GM12878 (cell line): Measurements from ENCODE around the gene POC1B. TPM values are rescaled to one million over a fixed set of nuclear protein-coding genes. Genes with fewer than 3 reads are reported as not detected.

ENCODE experiments used
- ATAC-seq: fragments of 200-7000 bp; cut with Tn5 transposase; 3 replicates; pipeline ENCODE4 v1.9.1; 2020; ENCODE audit warnings: mild to moderate bottlenecking, moderate library complexity
- BruUV-seq: library from RNA; stranded (reverse); fragments of 400-500 nt; replicated peaks from 2 replicates; lab custom pipeline; 2021; lab: Mats Ljungman, UMichigan
- CTCF ChIA-PET: fragments of 300-600 bp; sonication (Branson Sonifier 250); formaldehyde crosslinking; extraction: SDS; loops from one replicate; lab custom pipeline; 2021; ENCODE audit warnings: inconsistent platforms; lab: Yijun Ruan, JAX
- POLR2A ChIA-PET: fragments of 350-600 bp; formaldehyde crosslinking; extraction: SDS; loops from one replicate; lab custom pipeline; 2021; ENCODE audit warnings: inconsistent platforms; lab: Charles Lee
- RAD21 ChIA-PET: fragments of 300-600 bp; sonication (Branson Sonifier 250); formaldehyde crosslinking; loops from one replicate; lab custom pipeline; 2023; ENCODE audit warnings: antibody characterized with exemption; ENCODE audit not compliant: unreplicated experiment; lab: Charles Lee
- SMC1A ChIA-PET: fragments of 300-600 bp; sonication (Branson Sonifier 250); formaldehyde crosslinking; loops from one replicate; lab custom pipeline; 2023; ENCODE audit not compliant: unreplicated experiment, uncharacterized antibody; lab: Charles Lee
- DNase-seq: peaks from one replicate; pipeline ENCODE4 v3.0.0-alpha.2; 2011; ENCODE audit warnings: low read depth, low spot score
- FAIRE-seq: peaks from 3 replicates; lab custom pipeline; 2011; peaks lifted over from hg19 to GRCh38; lab: Jason Lieb, UNC
- H2AFZ ChIP-seq: 2 replicates; pipeline ENCODE4 v1.6.0; 2011; ENCODE audit warnings: low read depth, low read length, control low read depth; ENCODE audit not compliant: control insufficient read depth
- H3K27ac ChIP-seq: 2 replicates; pipeline ENCODE4 v1.5.1; 2011; ENCODE audit warnings: control low read depth; ENCODE audit not compliant: control insufficient read depth, insufficient read depth
- H3K27me3 ChIP-seq, 2 experiments: replicated peaks in 1 of 2; 2 replicates each; pipeline versions ENCODE4 v1.6.0 to v1.6.1; 2011; ENCODE audit warnings: low read length in 1 of 2; ENCODE audit not compliant: control insufficient read depth in 2 of 2, insufficient read depth in 2 of 2
- H3K36me3 ChIP-seq, 2 experiments: 2 replicates each; pipeline ENCODE4 v1.5.1; 2011; ENCODE audit warnings: low read length in 1 of 2; ENCODE audit not compliant: control insufficient read depth in 2 of 2, insufficient read depth in 2 of 2
- H3K4me1 ChIP-seq: 2 replicates; pipeline ENCODE4 v1.6.1; 2011; ENCODE audit warnings: mild to moderate bottlenecking, low read length, moderate library complexity, mixed read lengths; ENCODE audit not compliant: control insufficient read depth, insufficient read depth
- H3K4me2 ChIP-seq: 2 replicates; pipeline ENCODE4 v1.6.0; 2011; ENCODE audit warnings: control low read depth; ENCODE audit not compliant: control insufficient read depth, insufficient read depth
- H3K4me3 ChIP-seq: fragments of 200-600 bp; sonication (generic); 2 replicates; pipeline ENCODE4 v1.5.1; 2016
- H3K79me2 ChIP-seq: 2 replicates; pipeline ENCODE4 v1.6.0; 2011; ENCODE audit warnings: low read length; ENCODE audit not compliant: control insufficient read depth, insufficient read depth
- H3K9ac ChIP-seq: 2 replicates; pipeline ENCODE4 v1.8.0; 2011; ENCODE audit warnings: low read length, control low read depth, mixed read lengths; ENCODE audit not compliant: control insufficient read depth, insufficient read depth
- H3K9me3 ChIP-seq: replicated peaks from 3 replicates; pipeline ENCODE4 v1.5.1; 2011; ENCODE audit warnings: mild to moderate bottlenecking, low read length; ENCODE audit not compliant: control insufficient read depth, insufficient read depth
- H4K20me1 ChIP-seq: 2 replicates; pipeline ENCODE4 v1.6.0; 2011; ENCODE audit not compliant: control insufficient read depth, insufficient read depth
- ATF3 ChIP-seq: IDR thresholded peaks from 2 replicates; pipeline ENCODE4 v1.6.1; 2011; ENCODE audit warnings: low read depth, mild to moderate bottlenecking, low read length, moderate library complexity, borderline replicate concordance; ENCODE audit errors: extremely low read depth
- BHLHE40 ChIP-seq, 2 experiments: fragments of 450-650 bp in 1 of 2; IDR thresholded peaks; 2 replicates each; pipeline ENCODE4 v1.6.1; 2011 to 2017; ENCODE audit warnings: low read depth in 2 of 2, borderline replicate concordance in 1 of 2, improper control_type of control experiment in 1 of 2, low read length in 1 of 2, mild to moderate bottlenecking in 1 of 2
- CEBPB ChIP-seq, 2 experiments: fragments of 150-350 bp in 1 of 2; IDR thresholded peaks; 2 replicates each; pipeline ENCODE4 v1.6.1; 2012 to 2014; ENCODE audit warnings: low read depth in 2 of 2, low read length in 2 of 2, borderline replicate concordance in 1 of 2, inconsistent platforms in 1 of 2
- GABPA ChIP-seq: IDR thresholded peaks from 2 replicates; pipeline ENCODE4 v1.6.1; 2014; ENCODE audit warnings: antibody characterized with exemption, low read depth, mild to moderate bottlenecking, inconsistent platforms
- HDAC2 ChIP-seq: fragments of 200-600 bp; sonication (generic); IDR thresholded peaks from 2 replicates; pipeline ENCODE4 v1.6.1; 2017
- MXI1 ChIP-seq: fragments of 150-350 bp; IDR thresholded peaks from 2 replicates; pipeline ENCODE4 v1.6.1; 2011; ENCODE audit warnings: low read depth, mild to moderate bottlenecking, inconsistent platforms, low read length, improper control_type of control experiment
- NFYB ChIP-seq: IDR thresholded peaks from 2 replicates; pipeline ENCODE4 v1.6.1; 2011; ENCODE audit warnings: low read depth, mild to moderate bottlenecking, low read length, improper control_type of control experiment, moderate library complexity; ENCODE audit not compliant: insufficient read depth
- NR2C1 ChIP-seq: fragments of 450-650 bp; IDR thresholded peaks from 2 replicates; pipeline ENCODE4 v1.6.1; 2017; ENCODE audit warnings: antibody characterized with exemption, mild to moderate bottlenecking, moderate library complexity
- POLR2A ChIP-seq: IDR thresholded peaks from 2 replicates; pipeline ENCODE4 v1.6.1; 2011; ENCODE audit warnings: low read depth, mild to moderate bottlenecking, low read length
- POLR2AphosphoS5 ChIP-seq: IDR thresholded peaks from 2 replicates; pipeline ENCODE4 v1.6.1; 2011; ENCODE audit warnings: mild to moderate bottlenecking, low read length, inconsistent platforms
- RB1 ChIP-seq: fragments of 450-650 bp; formaldehyde crosslinking; IDR thresholded peaks from 2 replicates; pipeline ENCODE4 v1.6.1; 2017; ENCODE audit warnings: mild to moderate bottlenecking, borderline replicate concordance
- RCOR1 ChIP-seq: conservative IDR thresholded peaks from 2 replicates; pipeline ENCODE4 v1.6.1; 2012; ENCODE audit warnings: low read depth, low read length, improper control_type of control experiment
- SMAD1 ChIP-seq: fragments of 450-650 bp; IDR thresholded peaks from 2 replicates; pipeline ENCODE4 v1.6.1; 2018; ENCODE audit warnings: mild to moderate bottlenecking, low read depth; ENCODE audit not compliant: partially characterized antibody
- WGBS: methylation state at CpG from one replicate; pipeline ENCODE4 v1.1.6; 2016; ENCODE audit warnings: low lambda C conversion rate; ENCODE audit not compliant: insufficient replicate concordance, insufficient coverage; ENCODE audit errors: missing lambda C conversion rate; 5-methylcytosine and 5-hydroxymethylcytosine counted together
- in situ Hi-C: fragments of 300-500 bp; cut with MboI; formaldehyde crosslinking; loops from 9 replicates; pipeline ENCODE4 v1.14.3; 2018; ENCODE audit warnings: mixed read lengths
- intact Hi-C: fragments of 100-400 bp; cut with micrococcal nuclease; formaldehyde crosslinking; loops from one replicate; pipeline ENCODE4 v1.14.2; 2022; ENCODE audit not compliant: unreplicated experiment
- polyA plus RNA-seq, 11 experiments: library from polyadenylated mRNA; depleted of rRNA in 4 of 11; unstranded in 6 of 11; stranded (reverse) in 5 of 11; fragments of >200 nt; fragmentation: Nextera tagmentation in 4 of 11; fragmentation: Illumina TruSeq in 1 of 11; extraction: Ambion mirVana in 4 of 11; extraction: Trizol in 1 of 11; gene quantifications; 1 replicate in 1 of 11; 2 replicates in 10 of 11; pipeline versions ENCODE4 v1.2.1 to v1.2.3, GENCODE V29; 2011 to 2016; ENCODE audit warnings: inconsistent platforms in 2 of 11, missing spikeins in 2 of 11, low read depth in 1 of 11
- small RNA-seq: library from RNA; depleted of rRNA; stranded (forward); fragments of <200 nt; gene quantifications from one replicate; pipeline ENCODE3, GENCODE V24; 2014
- total RNA-seq, 4 experiments: library from RNA; depleted of rRNA in 3 of 4; stranded (reverse); fragments of >200 nt in 3 of 4; fragmentation: Illumina TruSeq in 1 of 4; extraction: Trizol in 1 of 4; gene quantifications; 2 replicates each; pipeline versions ENCODE4 v1.2.1 to v1.2.3, GENCODE V29; 2013 to 2021

The POC1B gene
- total and polyA plus RNA-seq, 10 of the 15 experiments (the other 5 are each of a cell fraction or from before 2014, with no cell fraction given), result 4.4 to 17.8 (median 11.3) TPM

- Histone ChIP-seq H3K9ac (no peak overlapping the region), H3K9me3 (no peaks in the 10 kb centered on the region), H3K27ac (no peak overlapping the region), H3K4me1 (no peaks in the 10 kb centered on the region), H4K20me1 (no peaks in the 10 kb centered on the region), H3K4me2 (no peak overlapping the region), H3K79me2 (no peaks in the 10 kb centered on the region), H3K36me3 (no peaks in the 10 kb centered on the region), H2AFZ (no peak overlapping the region), H3K27me3 (no peaks in the 10 kb centered on the region; a peak in 1 of 4 replicates), H3K4me3 (no peak overlapping the region)
- ChIA-PET POLR2A (no interaction called here), RAD21 (no interaction called here), CTCF (no interaction called here), SMC1A (no interaction called here)
- DNase-seq (no peak), ATAC-seq (no peak), FAIRE-seq (peak; percentile 23)
- no peak for TF ChIP-seq POLR2AphosphoS5
- TF ChIP-seq ATF3, result no peak
- no peak for TF ChIP-seq POLR2A
- no peak for TF ChIP-seq SMAD1
- no peak for TF ChIP-seq NR2C1
- no peak for TF ChIP-seq BHLHE40 (IDR thresholded peaks at IDR 0.05; ENCODE audit: borderline replicate concordance in 1 of 2, low read depth in 2 of 2, low read length in 1 of 2)
- TF ChIP-seq HDAC2, result no peak
- no peak for TF ChIP-seq GABPA
- no peak for TF ChIP-seq RB1
- no peak for TF ChIP-seq RCOR1
- TF ChIP-seq MXI1, result no peak
- no peak for TF ChIP-seq NFYB
- TF ChIP-seq CEBPB (IDR thresholded peaks at IDR 0.05; ENCODE audit: borderline replicate concordance in 1 of 2, low read depth in 2 of 2, low read length in 2 of 2), result no peak
- intact Hi-C loops, result no loop called here
- 24% methylated on average over 3 of the region's 3 CpGs for WGBS
- in situ Hi-C loops, result no loop called here
- no TSS peak for BruUV-seq
Observed at GRCh38 chr12:89370421-89370831, 155.4 kb downstream of the POC1B start.

Small RNA genes lying within 50 kb of the gene (small RNA-seq; reads per million reads assigned to genes)
- gene AC025034.2, result not detected
- not detected for gene POC1B-GALNT4

Other genes starting within 250 kb of the POC1B start
- 0.06 TPM in 1 of 2 replicates, not detected in the other for gene DUSP6, start 173.5 kb downstream of the POC1B start, total RNA-seq (2014; rRNA removed)
- gene DUSP6, start 173.5 kb downstream of the POC1B start, total RNA-seq (2014; rRNA removed; fragmentation: Illumina TruSeq; extraction: Trizol), result 0.04 and 0.09 TPM in 2 replicates
- gene DUSP6, start 173.5 kb downstream of the POC1B start, total RNA-seq (2021), result 0.48 and 0.69 TPM in 2 replicates
- 0.07 and 0.24 TPM in 2 replicates for gene DUSP6, start 173.5 kb downstream of the POC1B start, polyA plus RNA-seq (2011; rRNA removed)
- gene DUSP6, start 173.5 kb downstream of the POC1B start, polyA plus RNA-seq (2014; fragmentation: Illumina TruSeq; extraction: Trizol), result 0.07 TPM in 1 of 2 replicates, not detected in the other
- under 1 TPM in 1 of 2 experiments, not detected in 1; 0.02 TPM for gene DUSP6, start 173.5 kb downstream of the POC1B start, polyA plus RNA-seq (2014; fragmentation: Nextera tagmentation; extraction: Ambion mirVana)
- gene DUSP6, start 173.5 kb downstream of the POC1B start, polyA plus RNA-seq (2014; rRNA removed), result 0.13 TPM in 1 of 2 replicates, not detected in the other
- gene DUSP6, start 173.5 kb downstream of the POC1B start, polyA plus RNA-seq (2016; fragmentation: Nextera tagmentation; extraction: Ambion mirVana), result under 1 TPM; 0.07 to 0.13 TPM
- gene GALNT4, start 1.3 kb downstream of the POC1B start, total RNA-seq (2014; rRNA removed), result 1.6 and 3.0 TPM in 2 replicates
- 1.9 and 2.7 TPM in 2 replicates for gene GALNT4, start 1.3 kb downstream of the POC1B start, total RNA-seq (2014; rRNA removed; fragmentation: Illumina TruSeq; extraction: Trizol)
- 2.6 TPM in 2 replicates for gene GALNT4, start 1.3 kb downstream of the POC1B start, total RNA-seq (2021)
- gene GALNT4, start 1.3 kb downstream of the POC1B start, polyA plus RNA-seq (2011; rRNA removed), result 1.7 and 2.2 TPM in 2 replicates
- 1.8 and 1.9 TPM in 2 replicates for gene GALNT4, start 1.3 kb downstream of the POC1B start, polyA plus RNA-seq (2014; fragmentation: Illumina TruSeq; extraction: Trizol)
- 1 to 10 TPM in 1 of 2 experiments, under 1 TPM in 1; 0.90 to 1.1 TPM for gene GALNT4, start 1.3 kb downstream of the POC1B start, polyA plus RNA-seq (2014; fragmentation: Nextera tagmentation; extraction: Ambion mirVana)
- gene GALNT4, start 1.3 kb downstream of the POC1B start, polyA plus RNA-seq (2014; rRNA removed), result 1.3 and 1.4 TPM in 2 replicates
- gene GALNT4, start 1.3 kb downstream of the POC1B start, polyA plus RNA-seq (2016; fragmentation: Nextera tagmentation; extraction: Ambion mirVana), result 1 to 10 TPM; 2.3 to 2.9 TPM
- 46.0 and 56.0 TPM in 2 replicates for gene ATP2B1, start 182.8 kb upstream of the POC1B start, total RNA-seq (2014; rRNA removed)
- 67.8 TPM in 2 replicates for gene ATP2B1, start 182.8 kb upstream of the POC1B start, total RNA-seq (2014; rRNA removed; fragmentation: Illumina TruSeq; extraction: Trizol)
- 51.1 and 54.9 TPM in 2 replicates for gene ATP2B1, start 182.8 kb upstream of the POC1B start, total RNA-seq (2021)
- gene ATP2B1, start 182.8 kb upstream of the POC1B start, polyA plus RNA-seq (2011; rRNA removed), result 27.1 and 39.4 TPM in 2 replicates
- 51.0 and 74.4 TPM in 2 replicates for gene ATP2B1, start 182.8 kb upstream of the POC1B start, polyA plus RNA-seq (2014; fragmentation: Illumina TruSeq; extraction: Trizol)
- 10 to 100 TPM; 15.9 to 18.6 TPM for gene ATP2B1, start 182.8 kb upstream of the POC1B start, polyA plus RNA-seq (2014; fragmentation: Nextera tagmentation; extraction: Ambion mirVana)
- gene ATP2B1, start 182.8 kb upstream of the POC1B start, polyA plus RNA-seq (2014; rRNA removed), result 22.9 and 29.1 TPM in 2 replicates
- 10 to 100 TPM; 53.0 to 62.2 TPM for gene ATP2B1, start 182.8 kb upstream of the POC1B start, polyA plus RNA-seq (2016; fragmentation: Nextera tagmentation; extraction: Ambion mirVana)